HG02642 (cell line): ENCODE measurements around the gene IFRD2.
"Not testable (repeated sequence)": the region's sequence is repeated elsewhere in the genome, so short reads cannot be mapped to it uniquely, and the experiment has no call there.

Source experiments
- ATAC-seq: cut with Tn5 transposase; IDR thresholded peaks from one replicate; pipeline ENCODE4 v1.9.1; 2021; ENCODE audit warnings: mild to moderate bottlenecking; ENCODE audit not compliant: unreplicated experiment, poor library complexity

The IFRD2 gene

DNA sequence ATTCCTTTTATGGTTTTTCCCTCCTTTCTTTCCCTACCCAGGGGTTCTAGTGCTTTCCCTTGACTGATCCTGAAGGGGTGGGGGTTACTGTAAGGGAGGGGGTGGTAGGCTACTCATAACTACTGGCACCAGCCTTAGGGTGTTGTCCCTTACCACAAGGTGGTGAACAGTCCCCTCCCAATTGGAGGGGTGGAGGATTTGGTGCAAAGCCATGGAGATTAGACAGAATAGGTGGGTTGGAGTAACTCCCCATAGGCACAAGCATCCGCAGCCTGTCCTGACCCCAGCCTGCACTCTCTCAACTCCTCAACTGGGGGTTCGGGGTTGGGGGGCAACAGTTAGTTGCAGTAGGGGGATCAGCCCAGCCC lies 32.9 kb upstream of the IFRD2 start:
- ATAC-seq, result no peak

DNA sequence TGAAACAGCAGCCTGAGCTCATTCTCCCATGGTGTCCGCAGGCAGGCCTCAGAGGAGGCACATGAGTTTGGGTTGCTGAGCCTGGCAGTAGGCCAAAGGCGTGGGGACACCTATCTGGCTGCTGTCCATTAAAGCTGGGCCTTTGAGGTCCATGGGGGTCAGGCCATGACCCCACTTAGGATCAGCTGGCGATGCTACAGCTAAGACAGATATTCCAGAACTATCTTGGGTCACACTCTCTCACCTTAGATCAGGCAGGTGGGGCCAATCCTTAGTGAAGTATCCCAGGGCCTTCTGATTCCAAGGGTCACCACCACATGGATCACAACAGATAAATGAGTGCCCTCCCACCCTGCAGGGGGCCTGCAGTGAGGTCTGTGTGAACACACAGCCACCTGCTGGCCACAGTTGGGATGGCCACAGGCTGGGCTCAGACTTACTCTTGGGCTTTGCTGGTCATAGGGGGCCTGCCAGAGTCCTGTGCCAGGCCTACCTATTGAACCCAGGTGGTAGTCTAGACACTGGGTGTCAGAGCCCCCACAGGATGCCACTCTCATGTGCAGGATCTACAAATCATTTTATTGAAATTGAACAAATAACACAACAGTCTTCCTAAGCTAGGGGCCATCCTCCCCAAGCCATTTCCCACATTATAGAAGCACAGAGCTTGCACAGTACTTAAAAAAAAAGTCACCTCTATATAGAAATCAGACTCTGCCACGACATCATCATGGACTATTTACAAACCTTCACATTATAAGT lies 32.3 kb upstream of the IFRD2 start:
- no peak for ATAC-seq

DNA sequence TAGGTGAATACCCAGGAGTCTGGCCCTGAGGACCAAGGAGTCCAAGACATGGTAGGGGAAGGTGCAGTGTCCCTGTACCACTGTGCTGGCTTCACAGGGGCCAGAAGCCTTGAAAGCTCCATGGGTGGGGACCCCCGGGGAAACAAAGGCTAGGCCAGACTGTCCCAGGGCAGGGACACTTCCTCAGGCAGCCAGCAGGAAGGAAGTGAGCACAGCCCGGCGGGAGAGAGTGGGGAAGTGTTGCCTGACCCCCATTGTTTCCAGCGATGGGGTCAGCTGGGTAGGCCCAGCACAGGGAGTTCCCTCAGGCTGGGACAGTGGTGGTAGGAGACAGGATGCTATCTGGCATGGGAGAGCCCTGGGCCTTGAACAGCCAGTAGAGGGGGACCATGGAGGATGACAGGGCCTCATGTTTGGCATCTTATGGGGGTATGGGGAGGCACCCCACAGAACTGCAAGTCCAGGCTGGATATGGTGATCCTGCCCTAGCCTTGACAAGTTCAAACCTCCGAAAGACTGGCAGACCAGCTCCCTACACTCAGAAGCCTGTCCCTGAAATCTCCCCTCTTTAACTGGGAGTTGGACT lies 31.5 kb upstream of the IFRD2 start:
- no peak for ATAC-seq

DNA sequence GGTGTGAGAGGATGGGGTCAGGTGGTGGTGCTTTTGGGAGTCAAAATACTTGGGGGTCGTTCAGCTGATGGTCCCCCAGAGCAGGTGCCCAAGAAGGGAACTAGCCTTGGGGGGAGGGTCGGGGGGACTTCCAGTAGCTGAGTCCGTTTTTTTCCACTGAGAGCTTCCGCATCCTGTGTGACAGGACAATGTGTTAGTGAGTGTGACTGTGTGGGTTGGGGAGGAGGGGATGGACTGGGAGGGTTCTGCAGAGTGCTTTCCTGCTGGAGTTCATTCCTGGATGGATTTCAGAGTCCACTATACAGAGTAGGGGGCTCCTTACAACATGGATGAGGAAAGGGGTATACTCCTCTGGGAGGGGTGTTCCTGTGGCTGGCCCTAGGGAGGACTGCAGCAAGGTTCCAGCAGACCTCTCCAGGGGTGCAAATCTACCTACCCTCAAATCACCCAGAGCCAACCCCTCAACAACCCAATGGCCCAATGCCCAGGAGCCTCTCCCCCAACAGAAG lies 30.9 kb upstream of the IFRD2 start:
- no peak for ATAC-seq

DNA sequence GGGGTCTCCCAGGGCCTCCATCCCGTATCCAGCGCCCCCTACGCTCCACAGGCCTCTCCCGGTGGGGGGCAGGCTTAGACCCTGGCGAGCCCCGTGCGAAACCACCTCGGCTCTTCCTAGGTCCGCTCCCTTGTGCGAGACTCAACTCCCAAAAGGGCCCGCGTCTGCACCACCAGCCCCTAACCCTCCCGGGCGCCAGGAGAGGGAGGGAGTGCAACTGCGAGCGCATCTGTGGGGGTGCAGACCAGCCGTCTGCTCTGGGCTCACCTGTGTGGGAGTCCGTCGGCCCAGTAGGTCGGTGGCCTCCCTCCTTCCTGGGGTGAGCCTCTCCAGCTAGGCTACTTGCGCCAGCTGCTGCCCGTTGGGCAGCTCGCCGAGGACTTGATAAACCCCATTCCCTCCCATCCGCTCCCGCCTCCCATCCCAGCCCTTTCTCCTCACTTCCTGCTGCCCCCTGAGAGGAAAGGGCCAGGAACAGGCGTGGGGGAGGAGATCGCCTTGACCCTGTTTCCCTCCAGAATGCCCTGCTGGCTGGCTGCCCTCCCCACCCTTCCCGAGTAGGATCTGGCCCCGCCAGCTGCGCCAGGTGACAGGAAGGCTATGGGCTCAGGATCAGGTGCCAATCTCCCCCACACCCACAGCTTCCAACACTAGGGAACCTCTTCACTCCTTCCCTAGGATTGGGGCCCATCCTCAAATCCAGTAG lies 30.3 kb upstream of the IFRD2 start, which contains the start of gene HYAL2:
Gene HYAL2 (minus strand): TSS at position 360 of the 706 bp plus-strand sequence. CDS start 2,256 bp downstream, outside the sequence.
- no peak for ATAC-seq

DNA sequence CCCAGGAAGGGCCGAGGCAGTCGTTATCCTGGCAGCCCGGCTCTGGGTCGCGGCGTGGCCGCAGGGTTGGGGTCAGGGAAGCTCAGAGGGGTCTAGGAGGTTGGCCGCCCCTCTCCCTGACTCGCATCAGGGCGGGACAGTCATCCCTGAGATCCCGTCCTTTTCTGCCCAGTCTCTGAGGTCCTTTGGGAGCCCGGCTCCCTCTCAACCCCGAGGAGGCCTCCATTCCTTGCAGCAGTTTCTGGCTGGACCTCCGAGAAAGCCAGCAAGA lies 29.8 kb upstream of the IFRD2 start:
- no peak for ATAC-seq

DNA sequence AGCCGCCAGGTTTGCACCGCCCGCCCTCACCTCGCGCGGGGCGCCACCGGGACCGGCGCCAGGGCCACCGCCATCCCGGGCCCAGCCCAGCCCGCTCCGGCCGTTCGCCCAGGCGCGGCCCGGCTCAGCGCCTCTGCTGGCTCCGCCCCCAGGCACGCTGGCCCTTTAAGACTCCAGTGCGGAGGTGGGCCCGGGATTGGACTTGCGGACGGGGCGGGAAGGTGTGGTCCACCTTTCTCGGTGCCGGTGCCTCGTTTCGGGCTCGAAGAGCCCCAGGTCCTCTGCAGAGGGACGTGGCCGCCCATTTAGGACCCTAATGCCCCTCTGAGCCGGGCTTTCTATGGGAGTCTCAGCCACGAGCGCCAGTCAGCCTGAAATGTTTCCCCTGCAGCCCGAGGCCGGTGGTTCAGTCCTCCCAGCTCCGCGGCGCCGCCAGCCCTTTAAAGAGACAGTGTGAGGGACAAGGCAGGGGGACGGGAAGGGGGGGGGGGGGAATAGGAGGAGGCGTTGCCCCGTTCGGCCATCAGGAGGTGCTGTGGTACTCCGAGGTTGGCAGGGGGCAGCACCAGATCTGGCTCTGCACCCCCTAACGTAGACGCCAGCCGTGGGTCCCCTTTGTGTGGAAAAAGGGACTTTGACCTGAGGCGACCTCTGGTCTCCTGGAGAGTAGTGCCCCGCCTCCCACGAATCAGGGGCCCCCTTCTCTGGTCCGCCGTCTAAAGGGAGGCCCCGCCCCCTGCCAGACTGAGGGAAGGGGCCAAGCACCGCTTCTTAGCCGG lies 29.3 kb upstream of the IFRD2 start:
- peak; percentile 85 for ATAC-seq

DNA sequence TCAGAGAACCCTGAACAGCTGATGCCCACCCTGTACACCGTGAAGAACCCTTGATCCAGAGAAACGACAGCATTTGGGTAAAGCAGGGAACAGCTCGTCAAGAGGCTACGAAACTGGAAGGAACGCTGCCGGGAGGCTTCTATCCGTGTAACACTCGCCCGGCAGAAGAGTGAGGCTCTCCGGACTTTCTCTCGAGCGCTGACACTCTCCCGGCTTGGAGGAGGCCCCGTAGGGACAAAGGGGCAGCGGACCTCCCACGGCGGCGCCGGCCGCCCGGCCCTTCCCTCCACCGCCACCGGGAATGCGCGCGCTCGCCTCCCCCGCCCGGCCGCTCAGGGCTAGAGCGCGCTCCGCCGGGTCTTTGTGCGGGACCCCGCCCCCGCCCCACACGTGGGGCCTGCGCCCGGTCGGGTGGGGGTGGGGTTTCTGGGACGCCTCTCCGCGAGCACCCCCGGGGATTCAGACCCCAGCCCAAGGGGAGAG lies 28.7 kb upstream of the IFRD2 start:
- ATAC-seq, result peak; percentile 53

DNA sequence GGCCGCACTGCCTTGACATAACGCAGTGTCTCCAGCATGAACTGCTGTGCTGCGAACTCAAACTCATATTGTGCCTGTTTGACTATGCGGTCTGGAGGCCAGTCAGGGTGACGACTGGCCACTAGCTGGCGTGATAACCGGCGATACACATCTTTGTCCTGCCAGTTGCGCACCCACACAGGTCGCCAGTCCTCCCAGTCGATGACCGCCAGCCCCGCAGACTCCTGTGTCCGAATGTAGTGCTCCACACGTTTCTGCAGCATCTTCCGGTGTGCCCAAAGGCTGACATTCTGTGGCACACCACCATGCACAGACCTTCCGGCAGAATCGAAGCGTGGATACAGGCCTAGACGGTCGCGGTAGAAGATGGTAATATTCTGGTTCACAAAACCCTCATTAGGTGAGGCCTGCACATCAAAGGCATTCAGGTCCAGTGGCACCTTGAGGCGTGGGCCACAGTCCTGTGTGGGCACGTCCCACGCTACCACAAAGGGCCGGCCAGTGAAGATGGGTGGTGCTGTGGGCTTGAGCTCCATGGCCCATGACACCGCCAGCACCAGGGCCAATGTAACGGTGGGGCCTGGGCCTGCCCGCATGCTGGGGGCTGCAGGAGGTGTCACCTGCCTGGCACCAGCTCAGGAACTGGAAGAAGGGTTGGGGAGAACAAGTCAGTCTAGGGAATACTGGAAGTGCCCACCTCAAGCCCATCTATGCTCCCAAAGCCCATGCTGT lies 27.8 kb upstream of the IFRD2 start:
- ATAC-seq, result no peak

DNA sequence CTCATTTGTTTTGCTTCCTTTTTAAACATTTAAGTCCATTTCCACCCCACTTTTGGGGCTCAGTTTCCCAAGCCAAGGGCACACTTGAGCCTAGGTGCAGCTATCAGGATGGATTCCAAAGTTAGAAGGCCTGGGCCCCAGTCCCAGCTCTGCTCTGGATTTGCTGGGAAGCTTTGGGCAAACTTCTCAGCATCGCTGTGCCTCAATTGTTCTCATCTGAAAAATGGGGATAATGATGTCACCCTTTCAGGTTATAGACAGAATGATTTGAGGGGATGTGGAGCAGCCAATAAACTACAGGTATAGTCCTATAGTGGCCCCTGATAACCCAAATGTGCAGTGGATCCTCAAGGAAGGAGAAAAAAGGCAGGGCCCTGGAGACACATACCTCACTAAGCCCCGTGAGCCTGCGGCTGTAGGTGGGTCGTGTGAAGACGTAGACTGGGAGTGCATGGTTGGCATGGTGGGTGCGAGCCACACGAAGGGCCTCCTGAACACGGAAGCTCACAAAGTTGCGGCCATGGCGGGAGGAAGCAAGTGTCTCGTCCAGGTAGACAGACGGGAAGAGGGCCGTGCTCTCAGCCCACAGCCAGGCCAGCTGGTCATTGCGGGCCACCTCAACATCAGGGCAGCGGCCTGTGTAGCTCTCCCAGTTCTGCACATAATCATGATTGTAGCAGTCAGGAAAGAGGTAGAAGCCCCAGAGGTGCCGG lies 27.1 kb upstream of the IFRD2 start:
- ATAC-seq, result no peak

DNA sequence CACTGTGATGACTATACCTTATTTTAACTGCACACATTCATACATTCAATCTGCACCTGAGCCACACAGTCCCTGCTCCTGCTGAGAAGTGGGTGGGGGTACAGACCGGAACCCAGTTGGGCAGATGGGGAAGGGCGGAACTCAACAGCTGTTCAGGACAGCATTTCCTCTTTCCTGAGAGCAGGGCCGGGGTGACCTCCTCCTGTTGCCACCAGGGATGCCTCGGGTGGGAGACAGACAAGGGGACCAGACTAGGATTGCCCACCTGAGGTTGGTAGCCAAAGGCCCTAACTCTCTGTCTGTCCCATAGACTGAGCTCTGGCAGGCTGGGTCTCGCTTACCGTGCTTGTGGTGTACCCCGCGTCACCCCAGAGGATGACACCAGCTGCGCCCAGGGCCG lies 26.4 kb upstream of the IFRD2 start:
- ATAC-seq, result no peak

DNA sequence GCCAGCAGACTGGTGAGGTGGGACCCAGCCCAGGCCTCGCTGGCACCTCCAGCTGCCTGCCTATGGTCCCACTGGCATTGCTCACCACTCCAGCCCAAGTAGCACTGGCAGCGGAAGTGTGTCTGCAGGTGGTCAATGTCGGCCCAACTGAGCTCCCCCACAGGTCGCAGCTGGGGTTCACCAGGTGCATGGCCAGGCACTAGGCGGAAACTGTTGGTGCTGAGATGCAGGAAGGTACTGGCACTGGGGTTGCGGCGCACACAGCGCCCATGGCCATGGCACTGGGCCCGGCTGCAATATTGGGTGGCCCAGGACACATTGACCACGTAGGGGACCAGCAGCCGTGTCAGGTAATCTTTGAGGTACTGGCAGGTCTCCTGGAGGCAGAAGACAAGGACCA lies 25.9 kb upstream of the IFRD2 start:
- no peak for ATAC-seq

DNA sequence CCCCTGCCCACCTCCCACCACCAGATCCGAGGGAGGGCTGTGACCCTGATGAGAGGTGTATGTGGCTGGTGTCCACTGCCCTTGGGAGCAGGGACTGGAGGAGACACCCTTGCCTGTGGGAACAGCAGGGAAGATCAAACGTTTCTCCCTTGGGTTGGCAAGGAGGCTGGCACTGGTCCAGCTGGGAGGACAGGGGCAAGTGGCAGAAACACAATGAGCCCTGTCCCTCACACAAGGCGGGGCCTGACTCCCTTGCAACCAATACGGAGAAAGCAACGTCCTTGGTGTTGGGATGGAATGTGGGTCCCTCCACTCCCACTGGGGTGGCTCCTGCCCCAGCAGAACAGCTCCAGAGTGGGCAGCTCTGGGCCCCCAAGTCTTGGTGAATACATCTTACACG lies 25.1 kb upstream of the IFRD2 start:
- no peak for ATAC-seq

DNA sequence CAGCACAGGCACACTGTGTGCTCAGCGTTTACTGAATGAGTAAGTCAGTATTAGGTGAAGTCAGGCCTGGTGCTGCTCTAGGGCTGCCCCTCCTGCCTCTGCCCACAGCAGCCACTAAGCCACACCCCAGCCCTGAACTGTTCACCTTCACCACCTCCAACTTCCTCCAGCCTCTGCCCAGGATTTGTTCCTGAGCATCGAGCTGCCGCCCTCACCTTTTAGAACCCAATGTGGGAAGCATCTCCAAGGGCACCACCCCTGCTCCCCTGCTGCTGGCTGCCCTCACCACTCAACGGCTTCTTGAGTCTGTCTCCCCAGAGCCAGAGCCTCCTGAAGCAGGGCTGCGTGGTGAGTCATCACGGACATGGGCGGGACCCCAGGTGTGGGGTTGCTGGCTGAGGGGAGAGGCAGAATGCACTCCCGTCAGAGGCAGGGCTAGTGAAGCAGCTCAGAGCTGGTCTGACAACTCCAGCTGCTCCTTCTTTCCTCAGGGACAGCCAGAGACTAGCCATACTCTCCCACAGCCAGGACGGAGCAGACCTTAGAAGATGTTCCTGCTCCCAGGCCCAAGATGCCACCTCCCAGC lies 24.5 kb upstream of the IFRD2 start:
- ATAC-seq, result no peak

DNA sequence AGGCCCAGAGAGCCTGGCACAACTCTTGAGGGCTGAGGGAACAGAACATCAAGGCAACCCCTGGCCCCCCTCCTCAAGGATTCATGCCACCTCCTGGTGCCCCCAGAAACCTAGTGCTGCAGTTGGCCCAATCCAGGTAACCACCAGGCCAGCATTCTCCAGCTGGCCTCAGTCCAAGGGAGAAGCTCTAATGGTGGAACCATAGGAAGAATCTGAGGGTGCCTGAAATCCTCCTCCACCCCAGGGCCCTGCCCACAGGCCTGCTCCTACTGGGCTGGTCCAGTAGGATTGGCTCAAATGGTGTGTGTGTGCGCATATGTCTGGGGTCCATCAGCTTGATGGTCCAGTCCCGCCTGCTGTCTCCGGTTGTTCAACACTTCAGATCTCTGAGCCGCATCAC lies 22.6 kb upstream of the IFRD2 start:
- ATAC-seq, result no peak

DNA sequence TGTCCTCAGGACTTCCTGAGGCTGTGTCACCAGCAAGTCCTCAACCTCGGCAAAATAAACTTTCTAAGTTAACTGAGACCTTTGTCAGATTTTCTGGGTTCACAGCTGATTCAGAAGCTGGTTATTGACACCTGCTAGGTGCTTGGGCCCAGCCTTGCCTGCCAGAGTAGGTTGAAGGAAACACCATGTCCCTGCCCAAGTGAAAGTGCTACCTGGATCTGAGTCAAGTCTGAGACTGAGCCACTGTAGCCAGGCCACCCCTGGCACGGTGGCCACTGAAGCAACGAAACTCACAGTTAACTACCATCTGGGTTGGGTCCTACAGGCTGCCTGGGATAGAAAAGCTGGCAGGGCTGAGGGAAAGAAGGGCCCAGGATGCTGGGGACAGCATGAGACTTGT lies 22.1 kb upstream of the IFRD2 start:
- ATAC-seq, result no peak

DNA sequence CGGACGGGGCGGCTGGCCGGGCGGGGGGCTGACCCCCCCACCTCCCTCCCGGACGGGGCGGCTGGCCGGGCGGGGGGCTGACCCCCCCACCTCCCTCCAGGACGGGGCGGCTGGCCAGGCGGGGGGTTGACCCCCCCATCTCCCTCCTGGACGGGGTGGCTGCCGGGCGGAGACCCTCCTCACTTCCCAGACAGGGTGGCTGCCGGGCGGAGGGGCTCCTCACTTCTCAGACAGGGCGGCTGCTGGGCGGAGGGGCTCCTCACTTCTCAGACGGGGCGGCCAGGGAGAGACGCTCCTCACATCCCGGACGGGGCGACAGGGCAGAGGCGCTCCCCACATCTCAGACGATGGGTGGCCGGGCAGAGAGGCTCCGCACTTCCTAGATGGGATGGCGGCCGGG lies 19.8 kb upstream of the IFRD2 start:
- ATAC-seq, result not testable (repeated sequence)

DNA sequence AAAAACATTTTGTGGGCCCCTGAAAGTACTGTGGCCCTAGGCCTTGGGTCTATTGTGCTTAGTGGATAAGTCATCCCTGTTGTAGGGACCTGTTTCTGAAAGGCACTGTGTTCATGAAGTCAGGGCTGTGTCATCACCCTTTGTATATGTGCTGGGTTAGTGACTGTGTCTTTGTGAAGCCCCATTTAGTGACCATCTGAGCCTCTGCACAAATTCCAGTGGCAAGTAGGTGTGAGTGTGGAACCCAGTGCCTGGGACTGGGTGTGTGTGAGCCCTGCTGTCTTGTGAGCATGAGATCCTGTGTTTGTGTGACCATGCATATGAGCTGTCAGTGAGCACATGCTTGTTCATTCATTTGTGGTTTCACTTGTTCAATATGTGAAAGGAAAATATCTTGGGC lies 12.4 kb upstream of the IFRD2 start:
- no peak for ATAC-seq
